ENCODE results near the gene PHF21B.

The PHF21B gene

GRCh38 chr22:44834065-44834464 lies 175.7 kb downstream of the PHF21B start:
- DNase-seq, result no peak

- no peak for DNase-seq
Measured at GRCh38 chr22:44831885-44832284, 177.9 kb downstream of the PHF21B start.
